KBM-7 (cell line): ENCODE data around the gene PIP4K2A.

ENCODE experiments used
- DNase-seq: peaks from one replicate; pipeline ENCODE4 v3.0.0-alpha.2; 2015
- in situ Hi-C: fragments of 300-500 bp; cut with MboI; formaldehyde crosslinking; loops from 2 replicates; pipeline ENCODE4 v1.14.3; 2020; ENCODE audit warnings: low sequenced_read_pairs, low pct_unique_long_range_greater_than_20kb, mixed read lengths

PIP4K2A gene

GRCh38 chr10:22589851-22590514 lies 124.4 kb downstream of the PIP4K2A start:
- in situ Hi-C loops: loop anchor here (25.0 kb wide), 1 partner anchor 603 kb away; no protein-coding TSS in a partner anchor
- no peak for DNase-seq

GRCh38 chr10:22588462-22588861 lies 125.9 kb downstream of the PIP4K2A start:
- DNase-seq: no peak
- in situ Hi-C loops: loop anchor here (25.0 kb wide), 1 partner anchor 601 kb away; no protein-coding TSS in a partner anchor

GRCh38 chr10:22583683-22584082 lies 130.7 kb downstream of the PIP4K2A start:
- in situ Hi-C loops: loop anchor here (25.0 kb wide), 1 partner anchor 596 kb away; no protein-coding TSS in a partner anchor
- DNase-seq: no peak

GRCh38 chr10:22581461-22581860 lies 132.9 kb downstream of the PIP4K2A start:
- in situ Hi-C loops: loop anchor here (25.0 kb wide), 1 partner anchor 594 kb away; no protein-coding TSS in a partner anchor

GRCh38 chr10:22580711-22581110 lies 133.7 kb downstream of the PIP4K2A start:
- in situ Hi-C loops: loop anchor here (25.0 kb wide), 1 partner anchor 593 kb away; no protein-coding TSS in a partner anchor
- DNase-seq: no peak

More at GRCh38 chr10:22581461-22581860, 132.9 kb downstream of the PIP4K2A start:
- no peak for DNase-seq

- DNase-seq: no peak
- in situ Hi-C loops: loop anchor here (25.0 kb wide), 1 partner anchor 593 kb away; no protein-coding TSS in a partner anchor
These were observed 134.6 kb downstream of the PIP4K2A start for GRCh38 chr10:22579826-22580225.

- DNase-seq: peak; percentile 36
These were observed 140.4 kb downstream of the PIP4K2A start for GRCh38 chr10:22573820-22574569.

GRCh38 chr10:22570733-22571430 lies 143.5 kb downstream of the PIP4K2A start:
- in situ Hi-C loops: loop anchor here (25.0 kb wide), 1 partner anchor 416 kb away; no protein-coding TSS in a partner anchor
- no peak for DNase-seq

More at GRCh38 chr10:22573820-22574569, 140.4 kb downstream of the PIP4K2A start:
- in situ Hi-C loops: loop anchor here (25.0 kb wide), 1 partner anchor 413 kb away; no protein-coding TSS in a partner anchor

GRCh38 chr10:22570234-22570633 lies 144.1 kb downstream of the PIP4K2A start:
- in situ Hi-C loops: loop anchor here (25.0 kb wide), 1 partner anchor 417 kb away; no protein-coding TSS in a partner anchor
- DNase-seq: no peak

GRCh38 chr10:22568928-22569327 lies 145.4 kb downstream of the PIP4K2A start:
- in situ Hi-C loops: loop anchor here (25.0 kb wide), 1 partner anchor 418 kb away; no protein-coding TSS in a partner anchor
- DNase-seq: no peak

GRCh38 chr10:22564060-22564459 lies 150.3 kb downstream of the PIP4K2A start:
- in situ Hi-C loops: loop anchor here (25.0 kb wide), 1 partner anchor 423 kb away; no protein-coding TSS in a partner anchor

GRCh38 chr10:22561909-22562308 lies 152.5 kb downstream of the PIP4K2A start:
- in situ Hi-C loops: loop anchor here (25.0 kb wide), 1 partner anchor 425 kb away; no protein-coding TSS in a partner anchor

More at GRCh38 chr10:22564060-22564459, 150.3 kb downstream of the PIP4K2A start:
- peak; percentile 19 for DNase-seq

GRCh38 chr10:22560913-22561239 lies 153.5 kb downstream of the PIP4K2A start:
- DNase-seq: no peak
- in situ Hi-C loops: loop anchor here (25.0 kb wide), 1 partner anchor 426 kb away; no protein-coding TSS in a partner anchor

More at GRCh38 chr10:22561909-22562308, 152.5 kb downstream of the PIP4K2A start:
- no peak for DNase-seq

- in situ Hi-C loops: loop anchor here (25.0 kb wide), 1 partner anchor 427 kb away; no protein-coding TSS in a partner anchor
- DNase-seq: no peak
These were observed 154.1 kb downstream of the PIP4K2A start for GRCh38 chr10:22560096-22560912.

GRCh38 chr10:22557321-22557720 lies 157.1 kb downstream of the PIP4K2A start:
- in situ Hi-C loops: loop anchor here (25.0 kb wide), 1 partner anchor 430 kb away; no protein-coding TSS in a partner anchor
- no peak for DNase-seq

- in situ Hi-C loops: loop anchor here (25.0 kb wide), 1 partner anchor 431 kb away; no protein-coding TSS in a partner anchor
- DNase-seq: no peak
These were observed 157.6 kb downstream of the PIP4K2A start for GRCh38 chr10:22556774-22557173.

GRCh38 chr10:22554461-22555182 lies 159.8 kb downstream of the PIP4K2A start:
- no peak for DNase-seq
- in situ Hi-C loops: loop anchor here (25.0 kb wide), 1 partner anchor 433 kb away; no protein-coding TSS in a partner anchor
